ENCODE measurements around the gene SLC6A17. TPM values are rescaled to one million over a fixed set of nuclear protein-coding genes. Genes with fewer than 3 reads are reported as not detected.

SLC6A17 gene
- total and polyA plus RNA-seq, 2 donors (not counting 3 experiments of a cell fraction or from before 2014, with no cell fraction given): 0.03 TPM; not detected in 1

- H3K9ac ChIP-seq (replicated peaks; ENCODE audit: extremely low read depth, insufficient read depth, low read length): no peak overlapping the region
- no peaks in the 10 kb centered on the region for H3K36me3 ChIP-seq (ENCODE audit: control insufficient read depth in 2 of 2, extremely low read depth in 1 of 2, insufficient read depth in 2 of 2, low read length in 2 of 2)
- no peaks in the 10 kb centered on the region for H4K20me1 ChIP-seq (replicated peaks; ENCODE audit: control insufficient read depth, extremely low read depth, insufficient read depth, low read length)
- intact Hi-C loops (cut with micrococcal nuclease) (no loop called here), dilution Hi-C loops (cut with MboI; ENCODE audit: extremely low pct_ligation_motif_present, low sequenced_read_pairs) (no loop called here)
- no TSS peak for BruUV-seq (replicated peaks)
- H2AFZ ChIP-seq (ENCODE audit: low read depth, low read length): no peak overlapping the region
- H3K4me1 ChIP-seq (ENCODE audit: control insufficient read depth, extremely low read depth, insufficient read depth, low read length): no peaks in the 10 kb centered on the region
- H3K79me2 ChIP-seq (ENCODE audit: control insufficient read depth, insufficient read depth, low read length): no peaks in the 10 kb centered on the region
- H3K27ac ChIP-seq (ENCODE audit: insufficient read depth, low read depth, low read length): no peak overlapping the region
- TF ChIP-seq POLR2A (IDR thresholded peaks at IDR 0.05; ENCODE audit: low read depth, low read length): no peak
- TF ChIP-seq EZH2 (IDR thresholded peaks at IDR 0.05; ENCODE audit: borderline replicate concordance, low read depth, low read length, severe bottlenecking): no peak
- TF ChIP-seq JUN (IDR thresholded peaks at IDR 0.05; ENCODE audit: borderline replicate concordance, insufficient read depth, insufficient read length, low read depth): no peak
- TF ChIP-seq MYC (IDR thresholded peaks at IDR 0.05; ENCODE audit: low read depth, low read length): no peak
- TF ChIP-seq FOS (IDR thresholded peaks at IDR 0.05; ENCODE audit: borderline replicate concordance, insufficient read depth, low read length): no peak
- TF ChIP-seq CTCF (IDR thresholded peaks at IDR 0.05; ENCODE audit: extremely low read depth in 1 of 2, insufficient read depth in 1 of 2, low read depth in 1 of 2, low read length in 2 of 2): no peak
- no peak for TF ChIP-seq GATA2 (IDR thresholded peaks at IDR 0.05; ENCODE audit: insufficient read depth, insufficient read length, low read depth, low read length)
- no peak for TF ChIP-seq MAX (IDR thresholded peaks at IDR 0.05; ENCODE audit: insufficient read depth, insufficient read length)
- TF ChIP-seq POLR2AphosphoS5 (IDR thresholded peaks at IDR 0.05; ENCODE audit: insufficient read depth, low read depth, low read length): no peak
- CTCF ChIA-PET: interaction anchor here (0.6 to 1.6 kb wide), 2 partner anchors 41 to 472 kb away, joined by 3 to 5 read pairs; no protein-coding TSS in a partner anchor
- peaks cover 12 to 21% of the 10 kb centered on the region in 2 experiments for H3K27me3 ChIP-seq (ENCODE audit: control insufficient read depth in 2 of 2, insufficient read depth in 2 of 2, low read length in 2 of 2)
- H3K9me3 ChIP-seq (replicated peaks; ENCODE audit: control insufficient read depth, insufficient read depth, low read length): no peaks in the 10 kb centered on the region
- peak; percentile 56 for DNase-seq (ENCODE audit: low read depth, low spot score)
- H3K9me1 ChIP-seq (replicated peaks; ENCODE audit: control insufficient read depth, extremely low read depth, insufficient read depth, low read length): no peaks in the 10 kb centered on the region
- no peak overlapping the region for H3K4me3 ChIP-seq (replicated peaks in 1 of 3; ENCODE audit: insufficient read depth in 1 of 3, low read depth in 1 of 3, low read length in 3 of 3)
- FAIRE-seq: peak; percentile 64
- no peak overlapping the region for H3K4me2 ChIP-seq (ENCODE audit: insufficient read depth, low read length)
- POLR2A ChIA-PET: no interaction called here
Measured at GRCh38 chr1:110155878-110156522, 5.7 kb downstream of the SLC6A17 start.
